Erythroblast (primary cell): ENCODE measurements around the gene SP140L.

Source experiments
- GATA1 ChIP-seq: IDR thresholded peaks from 2 replicates; pipeline ENCODE4 v1.6.1; 2011; ENCODE audit warnings: low read depth, mild to moderate bottlenecking, control low read depth, low read length, moderate library complexity
- POLR2A ChIP-seq: IDR thresholded peaks from 2 replicates; pipeline ENCODE4 v1.6.1; 2011; ENCODE audit warnings: mild to moderate bottlenecking, low read length

DNA sequence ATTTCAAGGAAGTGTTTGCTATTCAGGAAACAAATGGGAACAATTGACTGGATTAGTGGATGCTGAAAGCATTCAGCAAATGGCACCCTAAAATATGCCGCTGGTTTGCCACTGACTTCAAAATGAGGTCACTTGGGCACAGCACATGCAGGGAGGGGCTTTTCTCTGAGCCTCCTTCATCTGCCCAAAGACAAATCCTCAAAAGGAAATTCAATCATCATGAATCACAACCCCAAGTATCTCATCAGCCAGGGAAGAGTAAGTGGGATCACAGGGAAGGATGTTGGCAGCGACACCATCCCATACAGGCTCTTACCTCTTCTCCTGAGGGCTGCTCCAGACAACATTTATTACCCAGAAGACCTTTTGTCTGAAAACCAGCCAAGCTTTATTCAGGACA lies 14.4 kb upstream of the SP140L start:
- TF ChIP-seq POLR2A = no peak
- no peak for TF ChIP-seq GATA1
